ENCODE measurements around the gene CHCHD3.

The CHCHD3 gene

GRCh38 chr7:132800522-132800921, 281.4 kb downstream of the CHCHD3 start:
- DNase-seq, result no peak

DNA sequence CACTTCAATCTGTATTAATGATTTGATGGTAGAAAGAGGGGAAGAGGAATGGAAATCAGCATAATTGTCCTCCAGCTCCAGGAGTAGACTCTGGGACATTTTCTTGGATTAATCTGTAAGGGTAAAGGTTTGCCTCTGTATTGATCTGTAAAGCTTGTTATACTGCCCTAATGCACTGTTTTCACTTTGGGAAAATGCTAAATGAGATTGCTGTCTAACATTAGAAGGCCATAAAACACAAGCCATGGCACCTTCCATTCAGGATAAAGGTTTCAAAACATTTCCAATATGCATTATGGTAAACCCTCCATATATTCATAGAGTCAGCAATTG, 282.8 kb downstream of the CHCHD3 start:
- no peak for DNase-seq

GRCh38 chr7:132797152-132797551, 284.7 kb downstream of the CHCHD3 start:
- no peak for DNase-seq

- DNase-seq, result no peak
Observed at GRCh38 chr7:132793474-132793873, 288.4 kb downstream of the CHCHD3 start.

- no peak for DNase-seq
Observed at GRCh38 chr7:132791036-132791435, 290.9 kb downstream of the CHCHD3 start.

GRCh38 chr7:132790104-132790503, 291.8 kb downstream of the CHCHD3 start:
- no peak for DNase-seq

DNA sequence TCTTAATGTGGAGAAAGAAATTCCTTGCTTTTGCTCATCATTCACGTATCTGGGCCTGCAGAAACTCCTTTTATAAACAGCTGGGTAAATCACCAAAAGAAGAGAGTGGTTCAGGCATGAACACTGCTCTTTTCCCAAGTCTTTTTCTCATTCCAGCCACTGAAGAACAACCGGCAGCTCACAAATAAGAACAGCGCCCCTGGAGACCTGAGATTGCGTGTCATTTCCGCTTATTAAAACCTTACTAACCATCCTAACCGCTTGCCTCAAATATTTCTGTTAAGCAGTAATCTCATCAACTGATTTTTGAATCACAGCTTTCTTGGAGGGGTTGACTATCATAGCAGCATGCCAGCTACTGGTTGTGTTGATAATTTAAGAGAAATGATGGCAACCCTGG, 292.6 kb downstream of the CHCHD3 start:
- DNase-seq, result no peak

DNA sequence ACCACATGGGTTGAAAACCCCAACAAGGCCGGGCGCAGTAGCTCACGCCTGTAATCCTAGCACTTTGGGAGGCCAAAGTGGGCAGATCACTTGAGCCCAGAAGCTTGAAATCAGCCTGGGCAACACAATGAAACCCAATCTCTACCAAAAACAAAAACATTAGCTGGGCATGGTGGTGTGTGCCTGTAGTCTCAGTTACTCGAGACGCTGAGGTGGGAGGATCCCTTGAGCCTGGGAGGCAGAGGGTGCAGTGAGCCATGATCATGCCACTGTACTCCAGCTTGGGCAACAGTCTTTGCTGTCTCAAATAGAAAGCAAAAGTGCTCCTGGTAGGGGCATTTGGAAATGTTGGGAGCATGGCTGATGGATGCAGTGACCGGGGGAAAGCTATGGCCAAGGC, 296.0 kb downstream of the CHCHD3 start:
- no peak for DNase-seq

DNA sequence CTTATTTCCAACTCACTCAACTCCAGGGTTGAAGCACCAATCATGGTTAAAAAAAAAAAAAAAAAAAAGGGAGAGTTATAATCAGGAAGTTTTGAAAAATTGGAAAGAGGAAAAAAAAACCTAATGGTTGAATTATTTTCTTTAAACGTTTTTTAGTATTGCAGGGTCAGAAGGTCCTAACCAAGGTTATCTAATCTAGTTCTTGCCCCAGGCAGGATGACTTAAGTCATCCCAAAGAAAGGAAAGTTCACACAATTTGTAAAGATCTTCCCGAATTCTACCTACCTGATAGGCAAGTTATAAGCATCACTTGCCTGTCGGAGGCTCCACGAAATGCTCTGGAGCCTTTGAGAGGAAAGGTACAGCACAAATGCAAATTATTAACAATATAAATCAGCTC, 297.5 kb downstream of the CHCHD3 start:
- no peak for DNase-seq

DNA sequence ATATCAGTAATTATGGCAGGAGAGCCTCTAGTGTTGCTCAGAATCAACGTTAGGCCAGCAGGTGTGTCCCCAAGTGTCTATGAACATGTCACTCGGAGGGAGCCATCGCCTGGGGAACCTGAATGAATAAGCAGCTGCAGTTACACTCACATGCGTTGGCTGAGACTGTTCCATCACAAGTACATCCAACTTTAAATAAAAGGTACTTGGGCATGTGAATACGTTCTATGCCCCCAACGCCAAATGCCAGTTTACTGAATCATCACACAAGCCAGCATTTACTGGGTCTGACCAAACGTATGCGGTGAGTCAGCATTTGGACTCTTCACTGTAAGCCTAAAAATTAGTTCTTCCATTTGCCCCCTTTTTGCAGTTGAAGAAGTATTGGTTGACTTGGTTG, 298.1 kb downstream of the CHCHD3 start:
- peak; percentile 71 for DNase-seq

DNA sequence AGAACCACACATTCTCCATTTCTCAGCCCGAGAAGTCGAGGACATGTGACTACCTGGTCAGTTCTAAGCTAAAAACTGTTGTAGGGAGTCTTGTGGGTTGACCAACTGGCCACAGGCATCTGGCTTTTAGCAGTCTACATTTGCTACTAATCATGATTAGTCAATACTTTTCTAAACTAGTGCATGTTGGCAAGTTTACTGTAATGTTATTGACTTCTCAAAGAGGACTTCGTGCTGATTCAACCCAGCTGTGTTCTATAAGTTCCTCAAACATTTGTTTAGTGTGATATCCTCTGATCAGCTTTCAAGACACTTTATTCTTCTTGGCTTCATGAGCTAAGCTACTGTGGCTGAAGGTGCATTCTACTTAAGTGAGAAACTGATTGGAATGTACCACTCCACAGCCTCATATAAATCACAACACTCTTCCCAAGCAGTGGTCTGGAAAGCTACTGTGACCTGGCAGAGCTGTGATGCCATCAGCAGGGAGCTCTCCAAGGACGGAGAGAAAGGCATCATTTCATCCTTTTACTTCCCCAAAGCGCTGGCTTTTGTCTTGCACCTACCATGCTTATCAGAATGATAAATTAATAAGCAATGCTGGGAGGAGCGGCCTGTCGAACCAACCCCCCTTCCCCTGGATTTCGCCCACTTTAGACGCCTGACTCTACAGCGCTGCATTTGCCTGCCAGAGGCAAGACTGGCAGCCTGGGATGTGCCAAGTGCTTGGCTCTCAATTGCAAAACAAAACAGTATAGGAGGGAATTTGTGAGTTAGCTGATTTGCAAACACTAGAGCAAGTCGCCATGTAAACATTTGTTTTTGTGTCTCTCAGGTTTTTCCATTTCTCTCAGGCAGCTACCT, 298.9 kb downstream of the CHCHD3 start:
- DNase-seq, result peak; percentile 41

GRCh38 chr7:132780822-132781221, 301.1 kb downstream of the CHCHD3 start:
- DNase-seq, result no peak

- no peak for DNase-seq
Observed at GRCh38 chr7:132779164-132779563, 302.7 kb downstream of the CHCHD3 start.

- no peak for DNase-seq
Observed at GRCh38 chr7:132778761-132779160, 303.1 kb downstream of the CHCHD3 start.

DNA sequence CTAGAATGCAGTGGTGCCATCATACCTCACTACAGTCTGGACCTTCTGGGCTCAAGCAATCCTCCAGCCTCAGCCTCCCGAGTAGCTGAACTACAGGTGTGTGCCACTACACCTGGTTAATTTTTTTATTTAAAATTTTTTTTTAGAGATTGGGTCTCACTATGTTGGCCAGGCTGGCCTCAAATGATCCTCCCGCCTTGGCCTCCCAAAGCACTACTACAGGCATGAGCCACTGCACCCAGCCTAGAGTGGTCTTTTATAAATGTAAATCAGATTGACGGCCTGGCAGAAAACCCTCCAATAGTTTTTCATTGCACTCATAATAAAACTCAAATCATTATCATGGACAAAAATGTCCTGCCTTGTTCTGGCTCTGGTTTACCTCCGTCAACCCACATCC, 303.9 kb downstream of the CHCHD3 start:
- no peak for DNase-seq

DNA sequence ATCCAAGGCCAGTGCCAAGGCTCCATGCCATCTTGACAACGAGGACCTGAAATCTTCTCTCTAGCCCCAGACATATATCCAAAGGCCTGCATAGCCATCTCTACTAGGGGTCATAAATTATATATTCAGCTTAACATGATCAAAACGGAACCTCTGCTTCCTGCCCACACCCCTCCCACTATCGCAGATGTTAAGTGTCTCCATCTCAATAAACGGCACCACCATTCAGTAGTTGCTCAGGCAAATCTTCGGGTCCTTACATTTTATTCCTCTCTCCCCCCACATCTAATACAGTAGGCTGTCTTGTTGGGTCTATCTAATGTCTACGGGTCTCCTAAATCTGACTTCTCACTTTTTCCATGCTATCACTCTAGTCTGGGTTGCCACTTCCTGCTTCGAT, 304.5 kb downstream of the CHCHD3 start:
- DNase-seq, result no peak

GRCh38 chr7:132776048-132776620, 305.8 kb downstream of the CHCHD3 start:
- no peak for DNase-seq

DNA sequence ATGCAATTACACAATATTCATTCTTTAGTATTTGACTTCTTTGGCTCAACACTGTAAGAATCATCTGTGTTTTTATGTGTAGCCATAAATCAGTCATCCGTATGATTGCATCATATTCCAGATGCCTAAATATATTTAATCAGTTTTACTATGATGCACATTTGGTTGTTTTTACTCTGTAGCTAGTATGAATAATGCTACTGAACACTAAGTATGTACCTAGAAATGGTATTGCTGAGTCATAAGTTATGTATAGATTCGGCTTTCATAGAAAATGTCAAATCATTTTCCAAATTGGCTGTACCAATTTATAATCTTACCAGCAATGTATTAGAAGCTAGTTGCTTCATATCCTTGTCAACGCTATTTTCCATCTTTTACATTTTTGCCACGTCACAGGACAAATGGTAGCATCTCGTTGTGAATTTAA, 308.3 kb downstream of the CHCHD3 start:
- DNase-seq, result no peak

GRCh38 chr7:132771301-132771730, 310.6 kb downstream of the CHCHD3 start:
- DNase-seq, result no peak

DNA sequence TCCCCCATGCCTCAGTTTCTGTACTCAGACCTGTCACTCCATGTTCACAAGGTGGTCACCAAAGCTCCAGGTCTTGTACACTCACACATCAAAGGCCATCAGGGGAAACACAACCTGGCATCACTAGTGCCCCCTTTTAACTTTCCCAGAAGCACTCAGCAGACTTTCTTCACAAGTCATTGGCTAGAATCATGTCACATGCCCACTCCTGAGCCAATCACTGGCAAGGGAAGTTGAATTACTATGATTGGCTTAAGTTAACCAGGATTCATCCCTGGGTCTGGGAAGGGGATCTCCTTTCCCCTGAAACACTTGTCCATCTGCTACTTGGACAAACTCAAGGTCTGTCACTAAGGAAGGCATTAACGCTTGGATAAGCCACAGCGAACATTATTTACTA, 311.8 kb downstream of the CHCHD3 start:
- no peak for DNase-seq

- no peak for DNase-seq
Observed at GRCh38 chr7:132769280-132769679, 312.6 kb downstream of the CHCHD3 start.

- DNase-seq, result no peak
Observed at GRCh38 chr7:132768099-132768498, 313.8 kb downstream of the CHCHD3 start.

- no peak for DNase-seq
Observed at GRCh38 chr7:132767378-132767777, 314.5 kb downstream of the CHCHD3 start.

- no peak for DNase-seq
Observed at GRCh38 chr7:132766660-132767059, 315.2 kb downstream of the CHCHD3 start.

DNA sequence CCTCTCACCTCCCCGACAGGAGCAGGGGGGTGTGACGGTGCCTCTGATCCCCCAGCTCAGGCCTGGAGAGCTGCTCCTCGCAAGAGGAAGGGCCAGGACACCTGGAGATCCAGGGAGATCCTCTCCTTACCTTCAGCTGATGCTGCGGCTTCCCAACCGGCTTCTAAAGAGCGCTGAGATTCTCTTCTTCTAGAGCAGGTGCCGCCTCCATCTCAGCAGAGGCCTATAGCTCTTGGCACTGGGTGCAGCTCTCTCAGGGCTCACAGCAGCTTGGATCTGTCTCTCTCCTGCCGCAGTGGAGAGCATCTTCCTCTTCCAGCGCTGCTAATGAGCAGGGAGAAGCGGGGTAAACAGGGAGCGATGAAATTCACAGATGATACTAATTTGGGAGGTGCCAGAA, 316.0 kb downstream of the CHCHD3 start:
- DNase-seq, result no peak

Measured in NCI-H1105 treated with DMSO at 0.1 percent for 48 hours (cell line).